ENCODE measurements around the gene ARPC5. TPM values are rescaled to one million over a fixed set of nuclear protein-coding genes. Genes with fewer than 3 reads are reported as not detected.

The ARPC5 gene
- total RNA-seq, 4 donors from 2014 or later = 10.8 to 14.6 (median 13.0) TPM

DNA sequence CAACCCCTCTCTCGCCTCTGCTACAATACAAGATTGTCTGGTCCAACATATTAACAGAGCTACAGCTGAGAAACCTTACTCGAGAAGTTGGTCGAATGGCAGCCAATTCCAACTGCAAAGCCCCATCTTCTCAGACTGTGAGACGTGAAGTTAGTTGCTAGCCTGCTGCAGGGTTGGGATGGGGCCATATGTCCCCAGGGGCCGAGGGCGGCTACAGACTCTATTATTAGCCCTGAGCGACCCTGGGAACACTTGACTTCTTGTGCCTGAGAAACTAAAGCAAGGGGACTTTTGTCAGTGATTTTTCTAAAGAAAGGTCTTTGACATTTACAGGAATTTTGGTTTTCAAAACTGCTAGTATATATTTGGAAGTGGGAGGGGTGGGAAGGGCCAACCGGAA, 59.0 kb downstream of the ARPC5 start:
- Histone ChIP-seq H3K4me3 (no peak overlapping the region), H3K4me1 (no peaks in the 10 kb centered on the region), H3K27me3 (no peaks in the 10 kb centered on the region), H3K36me3 (no peaks in the 10 kb centered on the region), H3K9me3 (no peaks in the 10 kb centered on the region), H3K27ac (peak overlapping the region; percentile 37 to 63 (median 55))
- DNase-seq = no peak
- ATAC-seq = no peak
- TF ChIP-seq, protein P1, sequence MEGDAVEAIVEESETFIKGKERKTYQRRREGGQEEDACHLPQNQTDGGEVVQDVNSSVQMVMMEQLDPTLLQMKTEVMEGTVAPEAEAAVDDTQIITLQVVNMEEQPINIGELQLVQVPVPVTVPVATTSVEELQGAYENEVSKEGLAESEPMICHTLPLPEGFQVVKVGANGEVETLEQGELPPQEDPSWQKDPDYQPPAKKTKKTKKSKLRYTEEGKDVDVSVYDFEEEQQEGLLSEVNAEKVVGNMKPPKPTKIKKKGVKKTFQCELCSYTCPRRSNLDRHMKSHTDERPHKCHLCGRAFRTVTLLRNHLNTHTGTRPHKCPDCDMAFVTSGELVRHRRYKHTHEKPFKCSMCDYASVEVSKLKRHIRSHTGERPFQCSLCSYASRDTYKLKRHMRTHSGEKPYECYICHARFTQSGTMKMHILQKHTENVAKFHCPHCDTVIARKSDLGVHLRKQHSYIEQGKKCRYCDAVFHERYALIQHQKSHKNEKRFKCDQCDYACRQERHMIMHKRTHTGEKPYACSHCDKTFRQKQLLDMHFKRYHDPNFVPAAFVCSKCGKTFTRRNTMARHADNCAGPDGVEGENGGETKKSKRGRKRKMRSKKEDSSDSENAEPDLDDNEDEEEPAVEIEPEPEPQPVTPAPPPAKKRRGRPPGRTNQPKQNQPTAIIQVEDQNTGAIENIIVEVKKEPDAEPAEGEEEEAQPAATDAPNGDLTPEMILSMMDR (IDR thresholded peaks at IDR 0.05 in 4 of 5, conservative IDR thresholded peaks at IDR 0.05 in 1 of 5) = no peak
- TF ChIP-seq POLR2A (IDR thresholded peaks at IDR 0.05) = no peak
- in situ Hi-C loops (cut with MboI; ENCODE audit: low sequenced_read_pairs in 4 of 4) (no loop called here), intact Hi-C loops (cut with DNase I; ENCODE audit: low total_unique reads) (no loop called here)

DNA sequence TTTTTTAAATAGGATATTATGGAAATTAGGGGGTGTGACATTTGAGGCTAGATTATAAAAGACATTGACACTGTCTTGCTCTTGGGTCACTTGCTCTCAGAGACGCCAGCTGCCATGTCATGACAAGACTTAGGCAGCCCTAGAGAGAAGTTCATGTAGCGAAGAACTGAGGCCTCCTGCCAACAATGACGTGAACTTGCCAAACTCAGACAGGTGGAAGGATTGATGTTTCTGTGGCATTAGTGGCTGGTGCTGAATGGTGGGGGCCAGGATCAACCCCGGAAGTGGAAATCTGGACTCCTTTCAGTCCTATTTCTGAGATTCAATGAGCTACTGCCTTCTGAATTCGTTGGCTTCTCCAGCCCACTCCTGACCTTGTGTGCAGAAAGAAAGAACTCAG, 60.0 kb downstream of the ARPC5 start:
- TF ChIP-seq, protein P1 (IDR thresholded peaks at IDR 0.05 in 4 of 5, conservative IDR thresholded peaks at IDR 0.05 in 1 of 5) = no peak
- no peak for TF ChIP-seq POLR2A (IDR thresholded peaks at IDR 0.05)
- no peaks in the 10 kb centered on the region for H3K9me3 ChIP-seq
- ATAC-seq = no peak
- no peak overlapping the region for H3K4me3 ChIP-seq
- no peaks in the 10 kb centered on the region for H3K27me3 ChIP-seq
- in situ Hi-C loops (cut with MboI; ENCODE audit: low sequenced_read_pairs in 4 of 4) = no loop called here
- no peaks in the 10 kb centered on the region for H3K4me1 ChIP-seq
- intact Hi-C loops (cut with DNase I; ENCODE audit: low total_unique reads) = no loop called here
- H3K27ac ChIP-seq = peak overlapping the region in 2 of 4 donors; percentile 37 to 45
- no peak for DNase-seq
- H3K36me3 ChIP-seq = no peaks in the 10 kb centered on the region

DNA sequence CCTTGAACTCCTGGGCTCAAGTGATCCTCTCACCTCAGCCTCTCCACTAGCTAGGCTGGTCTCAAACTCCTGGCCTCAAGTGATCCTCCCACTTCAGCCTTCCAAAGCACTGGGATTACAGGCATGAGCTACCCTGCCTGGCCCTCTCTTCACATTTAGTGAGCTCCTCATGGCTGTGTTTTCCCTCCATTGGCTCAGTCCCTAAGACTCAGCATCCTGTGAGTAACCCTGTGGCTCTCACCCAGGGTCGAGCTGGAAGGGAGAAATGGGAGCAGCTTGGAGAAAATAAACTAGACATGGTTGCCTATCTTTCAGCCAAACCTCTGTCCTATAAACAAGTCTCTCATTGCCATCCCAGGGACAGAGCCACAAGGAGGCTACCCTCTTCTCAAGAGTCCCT, 62.9 kb downstream of the ARPC5 start:
- TF ChIP-seq POLR2A (IDR thresholded peaks at IDR 0.05) = no peak
- TF ChIP-seq, protein P1 (IDR thresholded peaks at IDR 0.05 in 4 of 5, conservative IDR thresholded peaks at IDR 0.05 in 1 of 5) = no peak
- H3K4me1 ChIP-seq = no peaks in the 10 kb centered on the region
- no peak overlapping the region for H3K4me3 ChIP-seq
- no peak overlapping the region for H3K27ac ChIP-seq
- H3K36me3 ChIP-seq = no peaks in the 10 kb centered on the region
- H3K27me3 ChIP-seq = no peaks in the 10 kb centered on the region
- ATAC-seq = no peak
- no peak for DNase-seq
- intact Hi-C loops (cut with DNase I; ENCODE audit: low total_unique reads) (no loop called here), in situ Hi-C loops (cut with MboI; ENCODE audit: low sequenced_read_pairs in 4 of 4) (no loop called here)
- no peaks in the 10 kb centered on the region for H3K9me3 ChIP-seq

GRCh38 chr1:183571678-183572268, 63.8 kb downstream of the ARPC5 start:
- intact Hi-C loops (cut with DNase I; ENCODE audit: low total_unique reads) (no loop called here), in situ Hi-C loops (cut with MboI; ENCODE audit: low sequenced_read_pairs in 4 of 4) (no loop called here)
- DNase-seq (no peak), ATAC-seq (no peak)
- no peak overlapping the region for H3K27ac ChIP-seq
- H3K36me3 ChIP-seq = no peaks in the 10 kb centered on the region
- no peaks in the 10 kb centered on the region for H3K4me1 ChIP-seq
- H3K27me3 ChIP-seq = no peaks in the 10 kb centered on the region
- TF ChIP-seq POLR2A (IDR thresholded peaks at IDR 0.05) = no peak
- TF ChIP-seq, protein P1 (IDR thresholded peaks at IDR 0.05 in 4 of 5, conservative IDR thresholded peaks at IDR 0.05 in 1 of 5) = no peak
- no peaks in the 10 kb centered on the region for H3K9me3 ChIP-seq
- no peak overlapping the region for H3K4me3 ChIP-seq

Other genes with a start within 250 kb of the ARPC5 start
- under 1 TPM in 3 of 4 donors, not detected in 1; 0.10 to 0.29 (median 0.26) TPM for gene NMNAT2, start 217.4 kb downstream of the ARPC5 start, total RNA-seq
- 10 to 100 TPM; 19.2 to 28.7 (median 26.1) TPM for gene SMG7, start 163.3 kb downstream of the ARPC5 start, total RNA-seq
- 1 to 10 TPM in 3 of 4 donors, under 1 TPM in 1; 0.39 to 5.0 (median 3.4) TPM for gene NCF2, start 45.3 kb downstream of the ARPC5 start, total RNA-seq
- not detected for gene APOBEC4, start 17.5 kb upstream of the ARPC5 start, total RNA-seq
- 1 to 10 TPM; 4.0 to 5.1 (median 4.8) TPM for gene RGL1, start 169.3 kb upstream of the ARPC5 start, total RNA-seq

Measured in gastrocnemius medialis (tissue), 4 donors.